KMS-11 (cell line): ENCODE results near the gene ARL10.

Experiments
- H2AFZ ChIP-seq: fragments of 200-600 bp; sonication (generic); 2 replicates; pipeline ENCODE4 v1.6.1; 2016; ENCODE audit warnings: antibody characterized with exemption, mixed run types, low read depth
- H3K27ac ChIP-seq: fragments of 200-600 bp; sonication (generic); 2 replicates; pipeline ENCODE4 v1.6.1; 2016; ENCODE audit warnings: mild to moderate bottlenecking, mixed run types
- H3K27me3 ChIP-seq: fragments of 200-600 bp; sonication (generic); 2 replicates; pipeline ENCODE4 v1.6.1; 2017; ENCODE audit warnings: mild to moderate bottlenecking, low read depth, mixed run types, moderate library complexity; ENCODE audit not compliant: insufficient read depth
- H3K36me3 ChIP-seq: fragments of 200-600 bp; sonication (generic); 2 replicates; pipeline ENCODE4 v1.6.1; 2017; ENCODE audit warnings: mild to moderate bottlenecking, mixed run types; ENCODE audit not compliant: insufficient read depth
- H3K4me1 ChIP-seq: fragments of 200-600 bp; sonication (generic); 2 replicates; pipeline ENCODE4 v1.6.1; 2016; ENCODE audit warnings: mild to moderate bottlenecking, low read depth, mixed run types; ENCODE audit not compliant: poor library complexity, severe bottlenecking
- H3K4me2 ChIP-seq: fragments of 200-600 bp; sonication (generic); 2 replicates; pipeline ENCODE4 v1.7.0; 2016; ENCODE audit warnings: mild to moderate bottlenecking, mixed run types
- H3K4me3 ChIP-seq: fragments of 200-600 bp; sonication (generic); IDR thresholded peaks from 2 replicates; pipeline ENCODE4 v1.6.1; 2017; ENCODE audit warnings: low read depth, low read length, mixed read lengths; ENCODE audit not compliant: insufficient read depth
- H3K79me2 ChIP-seq: fragments of 200-600 bp; sonication (generic); 2 replicates; pipeline ENCODE4 v1.6.1; 2016; ENCODE audit warnings: low read depth, mixed run types; ENCODE audit not compliant: insufficient read depth
- H3K9ac ChIP-seq: fragments of 200-600 bp; sonication (generic); 2 replicates; pipeline ENCODE4 v1.6.1; 2016; ENCODE audit warnings: mild to moderate bottlenecking, mixed run types
- H4K20me1 ChIP-seq: fragments of 200-600 bp; sonication (generic); 2 replicates; pipeline ENCODE4 v1.6.1; 2016; ENCODE audit warnings: mild to moderate bottlenecking, mixed run types; ENCODE audit not compliant: insufficient read depth
- CTCF ChIP-seq: fragments of 200-600 bp; sonication (generic); conservative IDR thresholded peaks from 2 replicates; pipeline ENCODE4 v1.6.1; 2017; ENCODE audit warnings: low read depth, mild to moderate bottlenecking, antibody characterized with exemption, low read length, moderate library complexity, mixed read lengths

ARL10 gene

GRCh38 chr5:176382721-176383120 is 17.4 kb downstream of the ARL10 start:
- H3K4me2 ChIP-seq, result no peak overlapping the region
- no peak overlapping the region for H3K27ac ChIP-seq
- 0 out of 2 replicates have a peak, but pooled peaks cover 8% of the 10 kb centered on the region for H3K36me3 ChIP-seq
- H3K4me1 ChIP-seq, result peaks cover 10% of the 10 kb centered on the region
- no peaks in the 10 kb centered on the region for H3K27me3 ChIP-seq
- peaks cover 27% of the 10 kb centered on the region for H3K79me2 ChIP-seq
- H3K9ac ChIP-seq, result no peak overlapping the region
- H4K20me1 ChIP-seq, result no peaks in the 10 kb centered on the region
- no peak overlapping the region for H2AFZ ChIP-seq
- no peak for TF ChIP-seq CTCF
- no peak overlapping the region for H3K4me3 ChIP-seq

GRCh38 chr5:176383248-176383905 is 18.1 kb downstream of the ARL10 start:
- 0 out of 2 replicates have a peak, but pooled peaks cover 8% of the 10 kb centered on the region for H3K36me3 ChIP-seq
- peaks cover 10% of the 10 kb centered on the region for H3K4me1 ChIP-seq

GRCh38 chr5:176383961-176384360 is 18.7 kb downstream of the ARL10 start:
- Histone ChIP-seq H3K36me3 (0 out of 2 replicates have a peak, but pooled peaks cover 8% of the 10 kb centered on the region), H3K4me1 (peaks cover 10% of the 10 kb centered on the region), H3K4me2 (no peak overlapping the region), H4K20me1 (no peaks in the 10 kb centered on the region), H3K9ac (no peak overlapping the region), H3K27ac (no peak overlapping the region), H3K27me3 (no peaks in the 10 kb centered on the region), H3K79me2 (peaks cover 34% of the 10 kb centered on the region), H3K4me3 (no peak overlapping the region), H2AFZ (no peak overlapping the region)
- no peak for TF ChIP-seq CTCF

More at GRCh38 chr5:176383248-176383905, 18.1 kb downstream of the ARL10 start:
- H3K27ac ChIP-seq, result no peak overlapping the region
- H2AFZ ChIP-seq, result no peak overlapping the region
- H3K27me3 ChIP-seq, result no peaks in the 10 kb centered on the region
- H3K4me3 ChIP-seq, result no peak overlapping the region
- TF ChIP-seq CTCF, result no peak
- no peaks in the 10 kb centered on the region for H4K20me1 ChIP-seq
- H3K4me2 ChIP-seq, result no peak overlapping the region
- H3K9ac ChIP-seq, result no peak overlapping the region
- H3K79me2 ChIP-seq, result peaks cover 34% of the 10 kb centered on the region

GRCh38 chr5:176384366-176384930 is 19.2 kb downstream of the ARL10 start:
- 0 out of 2 replicates have a peak, but pooled peaks cover 8% of the 10 kb centered on the region for H3K36me3 ChIP-seq
- H3K27me3 ChIP-seq, result no peaks in the 10 kb centered on the region
- no peak overlapping the region for H3K27ac ChIP-seq
- H3K4me2 ChIP-seq, result no peak overlapping the region
- peaks cover 34% of the 10 kb centered on the region for H3K79me2 ChIP-seq
- H2AFZ ChIP-seq, result no peak overlapping the region
- H3K9ac ChIP-seq, result no peak overlapping the region
- no peaks in the 10 kb centered on the region for H4K20me1 ChIP-seq
- no peak for TF ChIP-seq CTCF
- no peak overlapping the region for H3K4me3 ChIP-seq
- H3K4me1 ChIP-seq, result peaks cover 10% of the 10 kb centered on the region
